ENCODE measurements around the gene JARID2. TPM values are rescaled to one million over a fixed set of nuclear protein-coding genes. Genes with fewer than 3 reads are reported as not detected.

The JARID2 gene
- total and polyA plus RNA-seq, 2 of the 4 experiments (the other 2 are of a cell fraction): 9.6 to 12.9 TPM

DNA sequence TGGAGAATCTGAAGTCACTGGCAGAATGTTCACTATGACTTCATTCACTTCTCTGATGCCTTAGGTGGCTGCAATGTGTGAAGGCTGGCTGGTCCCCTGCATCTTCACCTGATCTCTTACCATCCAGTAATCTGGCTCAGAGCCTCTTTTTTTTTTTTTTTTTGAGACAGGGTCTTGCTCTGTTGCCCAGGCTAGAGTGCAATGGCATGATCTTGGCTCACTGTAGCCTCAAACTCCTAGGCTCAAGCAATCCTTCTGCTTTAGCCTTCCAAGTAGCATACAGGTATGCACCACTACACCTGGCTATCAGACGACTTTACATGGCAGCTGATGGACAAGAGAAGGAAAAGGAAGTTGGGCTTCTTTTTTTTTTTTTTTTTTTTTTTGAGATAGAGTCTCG, 25.8 kb upstream of the JARID2 start:
- ATAC-seq (ENCODE audit: low read depth) (no peak), DNase-seq (no peak)
- no CpG with 5 or more reads among the region's 2 CpGs for WGBS, 2 experiments (ENCODE audit: extremely low coverage in 2 of 2, insufficient read length in 1 of 2)
- no peak overlapping the region for H2AK9ac ChIP-seq (replicated peaks; ENCODE audit: low read depth, low read length, poor library complexity)
- no peaks in the 10 kb centered on the region for H3K9me3 ChIP-seq (ENCODE audit: control insufficient read depth, insufficient read depth, low read length)
- no peak overlapping the region for H3K4ac ChIP-seq (ENCODE audit: low read depth, low read length)
- H3K27me3 ChIP-seq (ENCODE audit: control insufficient read depth, insufficient read depth, low read length): no peaks in the 10 kb centered on the region
- no peak overlapping the region for H4K91ac ChIP-seq (ENCODE audit: insufficient read depth, low read depth, low read length)
- intact Hi-C loops (cut with micrococcal nuclease) (no loop called here), dilution Hi-C loops (cut with HindIII; ENCODE audit: low sequenced_read_pairs, unreplicated experiment) (no loop called here), in situ Hi-C loops (cut with MboI; ENCODE audit: low sequenced_read_pairs) (no loop called here)
- no peak overlapping the region for H3K4me2 ChIP-seq (ENCODE audit: low read depth, low read length)
- ChIA-PET CTCF (interaction anchor here (0.6 kb wide), 2 partner anchors 135 to 682 kb away, joined by 3 to 4 read pairs; no protein-coding TSS in a partner anchor), POLR2A (ENCODE audit: unreplicated experiment) (no interaction called here)
- no peak overlapping the region for H2AK5ac ChIP-seq (ENCODE audit: low read depth, low read length)
- no peak overlapping the region for H3K23ac ChIP-seq (ENCODE audit: low read depth, low read length)
- H3K27ac ChIP-seq (ENCODE audit: insufficient read depth, low read length): no peak overlapping the region
- H2BK5ac ChIP-seq (ENCODE audit: low read depth, low read length, poor library complexity, severe bottlenecking): no peak overlapping the region
- no peak overlapping the region for H3K9ac ChIP-seq (ENCODE audit: low read depth, low read length)
- TF ChIP-seq RFX5 (IDR thresholded peaks at IDR 0.05; ENCODE audit: low read depth, low read length): no peak
- TF ChIP-seq SMC3 (IDR thresholded peaks at IDR 0.05; ENCODE audit: low read depth, low read length): no peak
- TF ChIP-seq NFE2L2 (IDR thresholded peaks at IDR 0.05; ENCODE audit: low read depth, low read length): no peak
- TF ChIP-seq CHD1 (IDR thresholded peaks at IDR 0.05; ENCODE audit: low read depth, low read length): no peak
- no peak for TF ChIP-seq POLR2A (IDR thresholded peaks at IDR 0.05; ENCODE audit: low read depth, low read length)
- no peak for TF ChIP-seq RCOR1 (IDR thresholded peaks at IDR 0.05; ENCODE audit: insufficient replicate concordance, low read length)
- TF ChIP-seq, protein P1, sequence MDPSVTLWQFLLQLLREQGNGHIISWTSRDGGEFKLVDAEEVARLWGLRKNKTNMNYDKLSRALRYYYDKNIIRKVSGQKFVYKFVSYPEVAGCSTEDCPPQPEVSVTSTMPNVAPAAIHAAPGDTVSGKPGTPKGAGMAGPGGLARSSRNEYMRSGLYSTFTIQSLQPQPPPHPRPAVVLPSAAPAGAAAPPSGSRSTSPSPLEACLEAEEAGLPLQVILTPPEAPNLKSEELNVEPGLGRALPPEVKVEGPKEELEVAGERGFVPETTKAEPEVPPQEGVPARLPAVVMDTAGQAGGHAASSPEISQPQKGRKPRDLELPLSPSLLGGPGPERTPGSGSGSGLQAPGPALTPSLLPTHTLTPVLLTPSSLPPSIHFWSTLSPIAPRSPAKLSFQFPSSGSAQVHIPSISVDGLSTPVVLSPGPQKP (IDR thresholded peaks at IDR 0.05; ENCODE audit: borderline replicate concordance, low read depth, low read length): no peak
- no peak for TF ChIP-seq RAD21 (IDR thresholded peaks at IDR 0.05; ENCODE audit: low read length)
- TF ChIP-seq, protein P2, sequence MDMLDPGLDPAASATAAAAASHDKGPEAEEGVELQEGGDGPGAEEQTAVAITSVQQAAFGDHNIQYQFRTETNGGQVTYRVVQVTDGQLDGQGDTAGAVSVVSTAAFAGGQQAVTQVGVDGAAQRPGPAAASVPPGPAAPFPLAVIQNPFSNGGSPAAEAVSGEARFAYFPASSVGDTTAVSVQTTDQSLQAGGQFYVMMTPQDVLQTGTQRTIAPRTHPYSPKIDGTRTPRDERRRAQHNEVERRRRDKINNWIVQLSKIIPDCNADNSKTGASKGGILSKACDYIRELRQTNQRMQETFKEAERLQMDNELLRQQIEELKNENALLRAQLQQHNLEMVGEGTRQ (IDR thresholded peaks at IDR 0.05; ENCODE audit: low read depth, low read length): no peak
- TF ChIP-seq, protein P3, sequence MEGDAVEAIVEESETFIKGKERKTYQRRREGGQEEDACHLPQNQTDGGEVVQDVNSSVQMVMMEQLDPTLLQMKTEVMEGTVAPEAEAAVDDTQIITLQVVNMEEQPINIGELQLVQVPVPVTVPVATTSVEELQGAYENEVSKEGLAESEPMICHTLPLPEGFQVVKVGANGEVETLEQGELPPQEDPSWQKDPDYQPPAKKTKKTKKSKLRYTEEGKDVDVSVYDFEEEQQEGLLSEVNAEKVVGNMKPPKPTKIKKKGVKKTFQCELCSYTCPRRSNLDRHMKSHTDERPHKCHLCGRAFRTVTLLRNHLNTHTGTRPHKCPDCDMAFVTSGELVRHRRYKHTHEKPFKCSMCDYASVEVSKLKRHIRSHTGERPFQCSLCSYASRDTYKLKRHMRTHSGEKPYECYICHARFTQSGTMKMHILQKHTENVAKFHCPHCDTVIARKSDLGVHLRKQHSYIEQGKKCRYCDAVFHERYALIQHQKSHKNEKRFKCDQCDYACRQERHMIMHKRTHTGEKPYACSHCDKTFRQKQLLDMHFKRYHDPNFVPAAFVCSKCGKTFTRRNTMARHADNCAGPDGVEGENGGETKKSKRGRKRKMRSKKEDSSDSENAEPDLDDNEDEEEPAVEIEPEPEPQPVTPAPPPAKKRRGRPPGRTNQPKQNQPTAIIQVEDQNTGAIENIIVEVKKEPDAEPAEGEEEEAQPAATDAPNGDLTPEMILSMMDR (conservative IDR thresholded peaks at IDR 0.05; ENCODE audit: low read depth, low read length): no peak
- TF ChIP-seq MXI1 (IDR thresholded peaks at IDR 0.05; ENCODE audit: borderline replicate concordance, low read depth, low read length): no peak
- no peak for TF ChIP-seq BHLHE40 (IDR thresholded peaks at IDR 0.05; ENCODE audit: low read depth, low read length)
- no peak for TF ChIP-seq MAFK (IDR thresholded peaks at IDR 0.05; ENCODE audit: low read depth, low read length)
- no peak for TF ChIP-seq CEBPB (IDR thresholded peaks at IDR 0.05; ENCODE audit: low read depth, low read length)
- no peak for TF ChIP-seq FOS (IDR thresholded peaks at IDR 0.05; ENCODE audit: low read depth, low read length)
- no peak for TF ChIP-seq MAZ (IDR thresholded peaks at IDR 0.05; ENCODE audit: borderline replicate concordance, low read depth, low read length)
- H3K14ac ChIP-seq (replicated peaks; ENCODE audit: low read depth, low read length): no peak overlapping the region
- no peaks in the 10 kb centered on the region for H3K9me1 ChIP-seq (ENCODE audit: insufficient read depth, low read length)
- no peak overlapping the region for H2BK20ac ChIP-seq (ENCODE audit: low read depth, low read length)
- no peaks in the 10 kb centered on the region for H3K36me3 ChIP-seq (ENCODE audit: control insufficient read depth, insufficient read depth, low read length)
- H2AFZ ChIP-seq (replicated peaks; ENCODE audit: low read length, poor library complexity): no peak overlapping the region
- H4K8ac ChIP-seq (ENCODE audit: low read depth in 2 of 2, low read length in 2 of 2): no peak overlapping the region
- H3K4me3 ChIP-seq (ENCODE audit: insufficient read depth, low read depth, low read length): no peak overlapping the region
- H3K56ac ChIP-seq (ENCODE audit: extremely low read depth, insufficient read depth, low read length): no peak overlapping the region
- no peak overlapping the region for H2BK15ac ChIP-seq (ENCODE audit: low read depth, low read length)
- no TSS peak for BruUV-seq (replicated peaks)
- no peak overlapping the region for H4K5ac ChIP-seq (ENCODE audit: low read depth, low read length)
- H3K79me1 ChIP-seq (ENCODE audit: low read depth in 1 of 2, low read length in 2 of 2): no peaks in the 10 kb centered on the region
- no peak overlapping the region for H3K18ac ChIP-seq (ENCODE audit: low read depth, low read length)
- no peaks in the 10 kb centered on the region for H4K20me1 ChIP-seq (ENCODE audit: insufficient read depth, low read length)
- H3K4me1 ChIP-seq (ENCODE audit: control insufficient read depth, insufficient read depth, low read length): no peaks in the 10 kb centered on the region; the same call in 1 of the 2 replicates
- no peak overlapping the region for H2BK120ac ChIP-seq (ENCODE audit: low read depth, low read length)
